Subcutaneous abdominal adipose tissue (tissue), 5 donors: ENCODE results near the gene UHMK1.
"Not testable (repeated sequence)": the region's sequence is repeated elsewhere in the genome, so short reads cannot be mapped to it uniquely, and the experiment has no call there.

Experiments
- H3K27ac ChIP-seq: one replicate; pipeline ENCODE4 v1.7.0; 2013; ENCODE audit warnings: low read depth, mild to moderate bottlenecking, inconsistent platforms, low read length, moderate library complexity
- H3K27me3 ChIP-seq, 5 donors: one replicate each; pipeline ENCODE4 v1.7.0; 2013; ENCODE audit warnings: low read length in 5 of 5, inconsistent platforms in 1 of 5; ENCODE audit not compliant: control insufficient read depth in 5 of 5, insufficient read depth in 4 of 5
- H3K36me3 ChIP-seq, 5 donors: one replicate each; pipeline ENCODE4 v1.7.0; 2013; ENCODE audit warnings: low read length in 5 of 5; ENCODE audit not compliant: control insufficient read depth in 5 of 5, insufficient read depth in 5 of 5
- H3K4me1 ChIP-seq, 5 donors: one replicate each; pipeline ENCODE4 v1.7.0; 2013; ENCODE audit warnings: low read length in 5 of 5, mild to moderate bottlenecking in 3 of 5, moderate library complexity in 1 of 5; ENCODE audit not compliant: control insufficient read depth in 5 of 5, insufficient read depth in 5 of 5
- H3K4me3 ChIP-seq, 5 donors: one replicate each; pipeline ENCODE4 v1.7.0; 2013; ENCODE audit warnings: low read length in 5 of 5, low read depth in 1 of 5
- H3K9ac ChIP-seq, 5 donors: one replicate each; pipeline ENCODE4 v1.7.0; 2013; ENCODE audit warnings: low read length in 5 of 5, mild to moderate bottlenecking in 4 of 5, moderate library complexity in 3 of 5
- H3K9me3 ChIP-seq, 5 donors: one replicate each; pipeline ENCODE4 v1.7.0; 2013; ENCODE audit warnings: low read length in 5 of 5; ENCODE audit not compliant: control insufficient read depth in 5 of 5
- donor health status: healthy.
- donor health status: healthy.
- donor health status: healthy.
- donor health status: healthy.
- donor health status: healthy.

The UHMK1 gene

GRCh38 chr1:162561616-162562469, 64.2 kb downstream of the UHMK1 start, which contains the start of gene UAP1:
Gene UAP1, plus strand, starts transcription at chr1:162561722. Its CDS starts 4,347 bp downstream, at chr1:162566069.
- H3K4me3 ChIP-seq, result peak within 1 kb of the TSS; percentile 82 to 96 (median 90)
- H3K27ac ChIP-seq, result peak within 1 kb of the TSS; percentile 97
- peaks cover 4 to 42% (median 33%) of the 10 kb centered on the region in 5 donors for H3K4me1 ChIP-seq
- H3K9ac ChIP-seq, result peak within 1 kb of the TSS; percentile 75 to 98 (median 94)
- peaks cover 0 to 10% (median 6%) of the 10 kb centered on the region in 5 donors for H3K36me3 ChIP-seq
- no peaks in the 10 kb centered on the region for H3K27me3 ChIP-seq
- H3K9me3 ChIP-seq, result no peaks in the 10 kb centered on the region

GRCh38 chr1:162562470-162562828, 64.8 kb downstream of the UHMK1 start:
- Histone ChIP-seq H3K36me3 (peaks cover 2 to 16% (median 12%) of the 10 kb centered on the region in 5 donors), H3K27ac (peak overlapping the region; percentile 97), H3K4me3 (peak overlapping the region; percentile 82 to 96 (median 90)), H3K4me1 (peaks cover 4 to 42% (median 37%) of the 10 kb centered on the region in 5 donors), H3K9ac (peak overlapping the region; percentile 75 to 98 (median 94)), H3K27me3 (no peaks in the 10 kb centered on the region), H3K9me3 (no peaks in the 10 kb centered on the region)

- Histone ChIP-seq H3K36me3 (peaks cover 7 to 30% (median 21%) of the 10 kb centered on the region in 5 donors), H3K27ac (peak overlapping the region; percentile 8), H3K4me1 (peaks cover 4 to 46% (median 42%) of the 10 kb centered on the region in 5 donors), H3K4me3 (peak overlapping the region; percentile 16 to 90 (median 45)), H3K9me3 (no peaks in the 10 kb centered on the region), H3K9ac (peak overlapping the region in 1 of 5 donors; percentile 6), H3K27me3 (no peaks in the 10 kb centered on the region)
Measured at GRCh38 chr1:162564762-162565218, 67.2 kb downstream of the UHMK1 start.

- H3K4me3 ChIP-seq, result no peak overlapping the region
- no peak overlapping the region for H3K27ac ChIP-seq
- peaks cover 3 to 43% (median 40%) of the 10 kb centered on the region in 5 donors for H3K4me1 ChIP-seq
Measured at GRCh38 chr1:162565460-162565859, 67.8 kb downstream of the UHMK1 start.

GRCh38 chr1:162566870-162567269, 69.3 kb downstream of the UHMK1 start:
- Histone ChIP-seq H3K36me3 (peaks cover 7 to 38% (median 21%) of the 10 kb centered on the region in 5 donors), H3K9me3 (no peaks in the 10 kb centered on the region), H3K4me1 (peaks cover 0 to 49% (median 38%) of the 10 kb centered on the region in 5 donors), H3K27me3 (no peaks in the 10 kb centered on the region), H3K27ac (no peak overlapping the region), H3K4me3 (peak overlapping the region in 1 of 5 donors; percentile 1), H3K9ac (no peak overlapping the region)

More at GRCh38 chr1:162565460-162565859, 67.8 kb downstream of the UHMK1 start:
- no peak overlapping the region for H3K9ac ChIP-seq
- no peaks in the 10 kb centered on the region for H3K27me3 ChIP-seq
- no peaks in the 10 kb centered on the region for H3K9me3 ChIP-seq
- peaks cover 7 to 32% (median 21%) of the 10 kb centered on the region in 5 donors for H3K36me3 ChIP-seq

GRCh38 chr1:162568802-162569201, 71.2 kb downstream of the UHMK1 start:
- no peak overlapping the region for H3K27ac ChIP-seq
- H3K27me3 ChIP-seq, result no peaks in the 10 kb centered on the region
- H3K9me3 ChIP-seq, result no peaks in the 10 kb centered on the region
- no peak overlapping the region for H3K4me3 ChIP-seq
- H3K4me1 ChIP-seq, result peaks cover 0 to 61% (median 32%) of the 10 kb centered on the region in 5 donors
- no peak overlapping the region for H3K9ac ChIP-seq
- H3K36me3 ChIP-seq, result peaks cover 7 to 40% (median 21%) of the 10 kb centered on the region in 5 donors

- Histone ChIP-seq H3K9ac (no peak overlapping the region), H3K9me3 (no peaks in the 10 kb centered on the region), H3K27me3 (no peaks in the 10 kb centered on the region), H3K4me1 (peaks cover 0 to 54% (median 17%) of the 10 kb centered on the region in 5 donors), H3K27ac (no peak overlapping the region), H3K4me3 (no peak overlapping the region), H3K36me3 (peaks cover 7 to 40% (median 21%) of the 10 kb centered on the region in 5 donors)
Measured at GRCh38 chr1:162570718-162571117, 73.1 kb downstream of the UHMK1 start.

- H3K27ac ChIP-seq, result not testable (repeated sequence)
- peaks cover 7 to 37% (median 19%) of the 10 kb centered on the region in 5 donors for H3K36me3 ChIP-seq
Measured at GRCh38 chr1:162571121-162571520, 73.5 kb downstream of the UHMK1 start.

GRCh38 chr1:162571696-162572095, 74.1 kb downstream of the UHMK1 start:
- Histone ChIP-seq H3K4me3 (no peak overlapping the region), H3K27me3 (no peaks in the 10 kb centered on the region), H3K27ac (peak overlapping the region; percentile 16), H3K4me1 (peaks cover 0 to 49% (median 17%) of the 10 kb centered on the region in 5 donors), H3K9me3 (no peaks in the 10 kb centered on the region), H3K36me3 (peaks cover 9 to 36% (median 21%) of the 10 kb centered on the region in 5 donors), H3K9ac (peak overlapping the region in 1 of 5 donors; percentile 52)

More at GRCh38 chr1:162571121-162571520, 73.5 kb downstream of the UHMK1 start:
- peaks cover 0 to 53% (median 17%) of the 10 kb centered on the region in 5 donors for H3K4me1 ChIP-seq
- not testable (repeated sequence) for H3K9ac ChIP-seq, H3K27me3 ChIP-seq, H3K4me3 ChIP-seq, H3K9me3 ChIP-seq

GRCh38 chr1:162573136-162573535, 75.5 kb downstream of the UHMK1 start:
- Histone ChIP-seq H3K9ac (no peak overlapping the region), H3K9me3 (no peaks in the 10 kb centered on the region), H3K36me3 (peaks cover 11 to 29% (median 16%) of the 10 kb centered on the region in 5 donors), H3K4me1 (peaks cover 0 to 49% (median 22%) of the 10 kb centered on the region in 5 donors), H3K27ac (no peak overlapping the region), H3K27me3 (no peaks in the 10 kb centered on the region), H3K4me3 (no peak overlapping the region)
